Esophagus muscularis mucosa (tissue), 4 donors: Measurements from ENCODE around the gene AJM1. TPM values are rescaled to one million over a fixed set of nuclear protein-coding genes. Genes with fewer than 3 reads are reported as not detected.

ENCODE experiments used
- small RNA-seq, 3 donors: library from RNA; depleted of rRNA; stranded (forward); fragments of <200 nt; gene quantifications; one replicate each; pipeline ENCODE3, GENCODE V24; 2016
- total RNA-seq, 4 donors: library from RNA; depleted of rRNA; stranded (reverse); fragments of >200 nt; gene quantifications; one replicate each; pipeline versions ENCODE4 v1.1.0 to v1.2.1, GENCODE V29; 2016

AJM1 gene
- total RNA-seq, 4 donors from 2014 or later = 3.3 to 14.0 (median 11.4) TPM

Small RNAs within 50 kb of the gene (small RNA-seq; reads per million reads assigned to genes)
- gene AL355987.2 (0 reads per million in 3 donors), gene MIR4292 (0 reads per million in 3 donors), gene MIR4479 (0 reads per million in 3 donors)

Other genes with a start within 250 kb of the AJM1 start
- gene EGFL7, start 179.6 kb upstream of the AJM1 start, total RNA-seq = 100 to 1,000 TPM in 1 of 4 donors, 10 to 100 TPM in 3; 33.2 to 134 (median 78.7) TPM
- gene AGPAT2, start 155.0 kb upstream of the AJM1 start, total RNA-seq = 10 to 100 TPM; 22.0 to 52.8 (median 39.3) TPM
- 10 to 100 TPM in 3 of 4 donors, 1 to 10 TPM in 1; 6.6 to 27.8 (median 21.5) TPM for gene DIPK1B, start 129.9 kb upstream of the AJM1 start, total RNA-seq
- gene LCN10, start 99.5 kb upstream of the AJM1 start, total RNA-seq = 10 to 100 TPM in 2 of 4 donors, 1 to 10 TPM in 2; 7.0 to 12.6 (median 9.8) TPM
- gene LCN6, start 94.0 kb upstream of the AJM1 start, total RNA-seq = 10 to 100 TPM; 12.5 to 32.0 (median 23.9) TPM
- not detected for gene LCN8, start 84.2 kb upstream of the AJM1 start, total RNA-seq
- not detected for gene LCN15, start 78.0 kb upstream of the AJM1 start, total RNA-seq
- gene TMEM141, start 51.1 kb upstream of the AJM1 start, total RNA-seq = 10 to 100 TPM; 27.9 to 48.7 (median 31.5) TPM
- gene CCDC183, start 46.1 kb upstream of the AJM1 start, total RNA-seq = 1 to 10 TPM in 2 of 4 donors, under 1 TPM in 2; 0.33 to 2.5 (median 1.4) TPM
- 100 to 1,000 TPM in 1 of 4 donors, 10 to 100 TPM in 3; 56.3 to 110 (median 83.0) TPM for gene RABL6, start 34.5 kb upstream of the AJM1 start, total RNA-seq
- gene PHPT1, start 6.9 kb downstream of the AJM1 start, total RNA-seq = 10 to 100 TPM; 43.4 to 84.1 (median 53.9) TPM
- gene MAMDC4, start 9.9 kb downstream of the AJM1 start, total RNA-seq = 1 to 10 TPM; 1.7 to 4.7 (median 2.1) TPM
- gene EDF1, start 23.8 kb downstream of the AJM1 start, total RNA-seq = 100 to 1,000 TPM; 233 to 283 (median 247) TPM
- gene TRAF2, start 44.0 kb downstream of the AJM1 start, total RNA-seq = 10 to 100 TPM in 2 of 4 donors, 1 to 10 TPM in 2; 6.6 to 15.5 (median 12.4) TPM
- 100 to 1,000 TPM; 238 to 303 (median 267) TPM for gene FBXW5, start 102.3 kb downstream of the AJM1 start, total RNA-seq
- gene C8G, start 102.8 kb downstream of the AJM1 start, total RNA-seq = not detected
- gene LCN12, start 109.8 kb downstream of the AJM1 start, total RNA-seq = not detected
- 10 to 100 TPM; 10.4 to 77.9 (median 51.6) TPM for gene PTGDS, start 135.0 kb downstream of the AJM1 start, total RNA-seq
- under 1 TPM in 3 of 4 donors, not detected in 1; 0.11 to 0.42 (median 0.39) TPM for gene LCNL1, start 140.5 kb downstream of the AJM1 start, total RNA-seq
- gene PAXX, start 149.9 kb downstream of the AJM1 start, total RNA-seq = 10 to 100 TPM; 28.8 to 39.9 (median 37.8) TPM
- 1 to 10 TPM in 2 of 4 donors, not detected in 2; 1.4 to 2.5 TPM for gene CLIC3, start 154.1 kb downstream of the AJM1 start, total RNA-seq
- 10 to 100 TPM; 17.4 to 30.9 (median 21.6) TPM for gene ABCA2, start 185.8 kb downstream of the AJM1 start, total RNA-seq
- gene FUT7, start 189.6 kb downstream of the AJM1 start, total RNA-seq = under 1 TPM in 2 of 4 donors, not detected in 2; 0.32 to 0.83 TPM
- 100 to 1,000 TPM in 2 of 4 donors, 10 to 100 TPM in 2; 45.3 to 119 (median 91.5) TPM for gene NPDC1, start 203.7 kb downstream of the AJM1 start, total RNA-seq
- 1 to 10 TPM in 2 of 4 donors, under 1 TPM in 2; 0.42 to 1.2 (median 1.0) TPM for gene ENTPD2, start 211.6 kb downstream of the AJM1 start, total RNA-seq
- gene SAPCD2, start 228.1 kb downstream of the AJM1 start, total RNA-seq = under 1 TPM in 3 of 4 donors, not detected in 1; 0.17 to 0.40 (median 0.26) TPM
- gene UAP1L1, start 235.0 kb downstream of the AJM1 start, total RNA-seq = 1 to 10 TPM; 3.6 to 5.8 (median 5.0) TPM
- gene MAN1B1, start 244.5 kb downstream of the AJM1 start, total RNA-seq = 10 to 100 TPM; 22.4 to 36.6 (median 27.0) TPM